Ishikawa (cell line): Measurements from ENCODE around the gene CRELD2.

Experiments
- CEBPB ChIP-seq: IDR thresholded peaks from 2 replicates; pipeline ENCODE4 v1.6.1; 2012
- CREB1 ChIP-seq: IDR thresholded peaks from 2 replicates; pipeline ENCODE4 v1.6.1; 2012; ENCODE audit warnings: low read depth
- EGR1 ChIP-seq: IDR thresholded peaks from 2 replicates; pipeline ENCODE4 v1.6.1; 2012
- EP300 ChIP-seq: IDR thresholded peaks from 2 replicates; pipeline ENCODE4 v1.6.1; 2012; ENCODE audit warnings: borderline replicate concordance
- FOXM1 ChIP-seq: IDR thresholded peaks from 2 replicates; pipeline ENCODE4 v1.6.1; 2012; ENCODE audit warnings: low read depth, borderline replicate concordance
- NFIC ChIP-seq: IDR thresholded peaks from 2 replicates; pipeline ENCODE4 v1.6.1; 2012
- RAD21 ChIP-seq: IDR thresholded peaks from 2 replicates; pipeline ENCODE4 v1.6.1; 2012; ENCODE audit warnings: low read depth
- TAF1 ChIP-seq: IDR thresholded peaks from 2 replicates; pipeline ENCODE4 v1.6.1; 2012; ENCODE audit warnings: low read depth, mild to moderate bottlenecking
- TCF12 ChIP-seq: IDR thresholded peaks from 2 replicates; pipeline ENCODE4 v1.6.1; 2012; ENCODE audit warnings: low read depth
- TEAD4 ChIP-seq: IDR thresholded peaks from 2 replicates; pipeline ENCODE4 v1.6.1; 2012
- YY1 ChIP-seq: IDR thresholded peaks from 2 replicates; pipeline ENCODE4 v1.6.1; 2012; ENCODE audit warnings: low read depth
- ZBTB7A ChIP-seq: IDR thresholded peaks from 2 replicates; pipeline ENCODE4 v1.6.1; 2012; ENCODE audit warnings: low read depth
- TF ChIP-seq, protein P1 (sequence below): IDR thresholded peaks from 2 replicates; pipeline ENCODE4 v1.6.1; 2012
- TF ChIP-seq, protein P2 (sequence below): IDR thresholded peaks from 2 replicates; pipeline ENCODE4 v1.6.1; 2012; ENCODE audit warnings: low read depth, mild to moderate bottlenecking
- TF ChIP-seq, protein P3 (sequence below): IDR thresholded peaks from 2 replicates; pipeline ENCODE4 v1.6.1; 2012

The CRELD2 gene

DNA sequence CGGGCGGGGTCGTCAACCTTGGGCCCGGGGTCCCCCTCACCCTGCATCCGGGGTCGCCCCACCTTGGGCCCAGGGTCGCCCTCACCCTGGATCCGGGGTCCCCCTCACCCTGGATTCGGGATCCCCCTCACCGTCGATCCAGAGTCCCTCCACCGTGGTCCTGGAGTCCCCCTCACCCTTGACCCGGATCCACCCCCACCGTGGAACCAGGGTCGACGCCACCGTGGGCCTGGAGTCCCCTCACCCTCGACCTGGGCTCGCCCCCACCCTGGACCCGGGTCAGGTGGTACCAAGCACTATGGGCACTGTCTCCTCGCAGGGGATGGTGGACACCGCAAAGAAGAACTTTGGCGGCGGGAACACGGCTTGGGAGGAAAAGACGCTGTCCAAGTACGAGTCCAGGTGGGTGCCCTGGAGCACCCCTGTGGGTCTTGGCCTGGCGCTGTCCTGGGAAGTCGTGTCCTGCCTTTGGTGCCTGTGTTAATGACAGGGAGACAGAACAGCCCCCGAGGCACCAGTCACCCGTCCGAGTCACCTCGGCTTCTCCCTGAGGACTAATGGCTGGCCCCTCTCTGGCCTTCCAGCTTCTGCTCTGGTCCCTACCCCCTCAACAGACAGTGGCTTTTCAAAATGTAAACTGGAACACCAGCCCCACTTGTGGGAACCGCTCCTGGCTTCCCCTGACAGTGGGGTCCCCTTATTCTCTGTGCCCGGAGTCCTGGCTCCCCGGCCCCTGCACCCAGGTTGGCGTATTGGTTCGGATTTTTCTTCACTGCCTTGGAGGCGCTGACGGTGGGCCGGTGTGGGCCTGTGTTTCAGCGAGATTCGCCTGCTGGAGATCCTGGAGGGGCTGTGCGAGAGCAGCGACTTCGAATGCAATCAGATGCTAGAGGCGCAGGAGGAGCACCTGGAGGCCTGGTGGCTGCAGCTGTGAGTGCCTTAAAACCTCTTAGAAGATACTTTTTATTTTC, 762 bp downstream of the CRELD2 start:
- no peak for TF ChIP-seq NFIC
- TF ChIP-seq CREB1 = no peak
- TF ChIP-seq, protein P1, sequence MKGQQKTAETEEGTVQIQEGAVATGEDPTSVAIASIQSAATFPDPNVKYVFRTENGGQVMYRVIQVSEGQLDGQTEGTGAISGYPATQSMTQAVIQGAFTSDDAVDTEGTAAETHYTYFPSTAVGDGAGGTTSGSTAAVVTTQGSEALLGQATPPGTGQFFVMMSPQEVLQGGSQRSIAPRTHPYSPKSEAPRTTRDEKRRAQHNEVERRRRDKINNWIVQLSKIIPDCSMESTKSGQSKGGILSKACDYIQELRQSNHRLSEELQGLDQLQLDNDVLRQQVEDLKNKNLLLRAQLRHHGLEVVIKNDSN = no peak
- TF ChIP-seq, protein P2, sequence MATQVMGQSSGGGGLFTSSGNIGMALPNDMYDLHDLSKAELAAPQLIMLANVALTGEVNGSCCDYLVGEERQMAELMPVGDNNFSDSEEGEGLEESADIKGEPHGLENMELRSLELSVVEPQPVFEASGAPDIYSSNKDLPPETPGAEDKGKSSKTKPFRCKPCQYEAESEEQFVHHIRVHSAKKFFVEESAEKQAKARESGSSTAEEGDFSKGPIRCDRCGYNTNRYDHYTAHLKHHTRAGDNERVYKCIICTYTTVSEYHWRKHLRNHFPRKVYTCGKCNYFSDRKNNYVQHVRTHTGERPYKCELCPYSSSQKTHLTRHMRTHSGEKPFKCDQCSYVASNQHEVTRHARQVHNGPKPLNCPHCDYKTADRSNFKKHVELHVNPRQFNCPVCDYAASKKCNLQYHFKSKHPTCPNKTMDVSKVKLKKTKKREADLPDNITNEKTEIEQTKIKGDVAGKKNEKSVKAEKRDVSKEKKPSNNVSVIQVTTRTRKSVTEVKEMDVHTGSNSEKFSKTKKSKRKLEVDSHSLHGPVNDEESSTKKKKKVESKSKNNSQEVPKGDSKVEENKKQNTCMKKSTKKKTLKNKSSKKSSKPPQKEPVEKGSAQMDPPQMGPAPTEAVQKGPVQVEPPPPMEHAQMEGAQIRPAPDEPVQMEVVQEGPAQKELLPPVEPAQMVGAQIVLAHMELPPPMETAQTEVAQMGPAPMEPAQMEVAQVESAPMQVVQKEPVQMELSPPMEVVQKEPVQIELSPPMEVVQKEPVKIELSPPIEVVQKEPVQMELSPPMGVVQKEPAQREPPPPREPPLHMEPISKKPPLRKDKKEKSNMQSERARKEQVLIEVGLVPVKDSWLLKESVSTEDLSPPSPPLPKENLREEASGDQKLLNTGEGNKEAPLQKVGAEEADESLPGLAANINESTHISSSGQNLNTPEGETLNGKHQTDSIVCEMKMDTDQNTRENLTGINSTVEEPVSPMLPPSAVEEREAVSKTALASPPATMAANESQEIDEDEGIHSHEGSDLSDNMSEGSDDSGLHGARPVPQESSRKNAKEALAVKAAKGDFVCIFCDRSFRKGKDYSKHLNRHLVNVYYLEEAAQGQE = peak; percentile 22; the same call in 1 of the 2 replicates

DNA sequence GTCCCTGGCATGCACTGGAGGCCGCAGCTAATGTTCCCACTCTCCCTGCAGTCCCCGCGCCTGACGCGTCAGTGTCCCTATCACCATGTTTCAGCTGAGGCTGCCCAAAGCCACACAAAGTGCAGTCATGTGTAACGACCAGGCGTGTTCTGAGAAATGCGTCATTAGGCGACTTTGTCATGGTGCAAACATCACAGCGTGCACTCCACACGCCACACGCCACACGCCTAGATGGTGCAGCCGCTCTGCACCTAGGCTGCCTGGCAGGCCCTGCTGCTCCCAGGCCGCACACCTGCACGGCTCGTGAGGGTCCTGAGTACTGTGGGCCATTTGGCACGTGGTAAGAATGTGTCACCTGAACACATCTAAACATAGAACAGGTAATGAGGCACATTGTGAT, 2.4 kb downstream of the CRELD2 start:
- TF ChIP-seq YY1 (no peak), TEAD4 (no peak), RAD21 (no peak)
- TF ChIP-seq, protein P3, sequence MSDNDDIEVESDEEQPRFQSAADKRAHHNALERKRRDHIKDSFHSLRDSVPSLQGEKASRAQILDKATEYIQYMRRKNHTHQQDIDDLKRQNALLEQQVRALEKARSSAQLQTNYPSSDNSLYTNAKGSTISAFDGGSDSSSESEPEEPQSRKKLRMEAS = no peak

DNA sequence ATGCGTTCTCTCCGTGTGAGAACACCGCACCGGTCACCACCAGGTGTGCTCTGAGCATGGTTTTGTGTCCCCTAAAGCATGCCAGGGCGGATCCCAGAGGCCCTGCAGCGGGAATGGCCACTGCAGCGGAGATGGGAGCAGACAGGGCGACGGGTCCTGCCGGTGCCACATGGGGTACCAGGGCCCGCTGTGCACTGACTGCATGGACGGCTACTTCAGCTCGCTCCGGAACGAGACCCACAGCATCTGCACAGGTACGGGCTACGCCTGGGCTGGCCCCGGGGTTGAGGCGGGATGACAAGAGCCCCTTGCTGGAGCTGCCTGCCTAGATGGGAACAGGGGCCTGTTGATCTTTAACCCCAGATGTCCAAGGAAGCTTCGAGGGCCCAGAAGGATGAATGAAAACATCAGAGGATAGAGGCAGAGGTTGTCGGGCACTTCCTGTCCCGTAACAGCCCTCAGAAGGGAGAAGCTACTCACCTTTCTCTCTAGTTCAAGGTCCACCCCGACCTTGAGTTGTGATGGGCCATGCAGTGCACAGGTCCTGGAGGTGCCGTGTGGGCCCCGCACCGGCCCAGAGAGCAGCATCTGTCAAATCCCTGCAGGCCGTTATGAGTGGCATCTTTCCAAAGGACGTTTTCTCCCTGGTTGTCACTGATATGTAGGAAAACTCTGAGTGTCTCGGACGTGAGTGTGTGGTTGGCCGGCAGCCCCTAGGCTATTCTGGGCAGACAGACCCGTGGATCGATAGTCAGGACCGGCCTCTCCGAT, 3.3 kb downstream of the CRELD2 start:
- TF ChIP-seq ZBTB7A = no peak

DNA sequence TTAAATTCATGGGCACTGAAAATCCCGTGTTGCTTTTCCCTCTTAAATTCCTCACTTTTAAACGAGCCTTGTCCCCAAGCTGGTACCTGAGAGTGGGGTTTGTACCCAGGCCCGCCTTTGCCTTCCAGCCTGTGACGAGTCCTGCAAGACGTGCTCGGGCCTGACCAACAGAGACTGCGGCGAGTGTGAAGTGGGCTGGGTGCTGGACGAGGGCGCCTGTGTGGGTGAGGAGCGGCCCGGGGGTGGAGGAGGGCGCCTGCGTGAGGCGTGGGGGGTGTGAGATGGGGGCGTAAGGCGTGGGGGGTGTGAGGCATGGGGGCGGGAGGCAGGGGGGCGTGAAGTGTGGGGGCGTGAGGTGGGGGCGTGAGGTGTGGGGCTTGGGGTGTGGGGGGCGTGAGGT, 4.0 kb downstream of the CRELD2 start:
- no peak for TF ChIP-seq TCF12
- no peak for TF ChIP-seq TAF1
- TF ChIP-seq, protein P1 = no peak
- no peak for TF ChIP-seq TEAD4
- TF ChIP-seq CEBPB = no peak
- TF ChIP-seq EGR1 = no peak
- TF ChIP-seq ZBTB7A = no peak
- no peak for TF ChIP-seq YY1
- TF ChIP-seq, protein P2 = no peak

DNA sequence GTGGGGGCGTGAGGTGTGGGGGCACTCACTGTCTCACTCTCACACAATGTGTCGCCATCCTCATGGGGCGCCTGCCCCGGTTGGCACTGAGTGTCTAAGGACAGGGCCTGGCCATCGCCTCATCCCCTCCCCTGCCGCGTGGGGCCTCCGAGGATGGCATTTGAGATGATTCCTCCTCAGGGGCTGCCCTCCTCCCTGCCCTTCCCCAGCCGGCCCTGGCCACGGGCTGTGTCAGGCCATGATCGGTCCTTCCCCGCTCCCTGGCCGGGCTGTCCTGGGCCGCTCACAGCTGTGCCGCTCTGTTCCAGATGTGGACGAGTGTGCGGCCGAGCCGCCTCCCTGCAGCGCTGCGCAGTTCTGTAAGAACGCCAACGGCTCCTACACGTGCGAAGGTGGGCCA, 4.5 kb downstream of the CRELD2 start:
- TF ChIP-seq NFIC (no peak), YY1 (no peak), TEAD4 (no peak), RAD21 (no peak), EP300 (no peak), TCF12 (no peak), TAF1 (no peak), CEBPB (no peak), ZBTB7A (no peak), FOXM1 (no peak), EGR1 (no peak), CREB1 (no peak)
- TF ChIP-seq, protein P3 = no peak
- TF ChIP-seq, protein P2 = no peak
- TF ChIP-seq, protein P1 = no peak
